ENCODE results near the gene PITPNB. TPM values are rescaled to one million over a fixed set of nuclear protein-coding genes. Genes with fewer than 3 reads are reported as not detected.

PITPNB gene
- total RNA-seq, 4 donors from 2014 or later: 28.0 to 48.2 (median 40.3) TPM

- H3K4me3 ChIP-seq: no peak overlapping the region
- no peaks in the 10 kb centered on the region for H3K4me1 ChIP-seq
- no peaks in the 10 kb centered on the region for H3K36me3 ChIP-seq
- no peak overlapping the region for H3K27ac ChIP-seq
- no peak for TF ChIP-seq CTCF (IDR thresholded peaks at IDR 0.05)
- TF ChIP-seq POLR2A (IDR thresholded peaks at IDR 0.05): no peak
- no peak for TF ChIP-seq EP300 (IDR thresholded peaks at IDR 0.05; ENCODE audit: low read depth)
- TF ChIP-seq POLR2AphosphoS5 (IDR thresholded peaks at IDR 0.05): no peak
- no peaks in the 10 kb centered on the region for H3K27me3 ChIP-seq
- in situ Hi-C loops (cut with MboI; ENCODE audit: low pct_ligation_motif_present in 1 of 4, low pct_unique_long_range_greater_than_20kb in 1 of 4, low sequenced_read_pairs in 3 of 4) (no loop called here), intact Hi-C loops (cut with DNase I; ENCODE audit: low total_unique reads) (no loop called here)
- no peaks in the 10 kb centered on the region for H3K9me3 ChIP-seq
- DNase-seq: no peak
These were observed 22.1 kb upstream of the PITPNB start for GRCh38 chr22:27941143-27941542.

DNA sequence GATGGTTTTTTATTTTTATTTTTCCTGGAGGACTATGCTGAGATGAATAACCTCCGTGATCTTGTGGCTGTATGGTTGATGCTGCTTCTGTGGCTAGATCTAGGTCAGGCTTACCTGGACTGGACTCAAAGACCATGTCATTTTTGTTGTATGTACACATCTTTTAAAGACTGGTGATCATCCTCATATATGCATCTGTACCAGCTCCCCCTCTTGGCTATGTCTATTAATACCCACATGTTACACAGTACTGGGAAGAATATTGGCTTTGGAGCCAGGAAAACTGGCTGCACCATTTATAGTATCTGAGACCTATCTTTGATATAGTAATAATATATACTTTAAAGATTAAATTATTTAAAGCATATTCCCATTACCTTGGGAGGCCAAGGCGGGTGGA is 18.4 kb upstream of the PITPNB start:
- Histone ChIP-seq H3K9me3 (no peaks in the 10 kb centered on the region), H3K4me3 (no peak overlapping the region), H3K27ac (no peak overlapping the region), H3K36me3 (no peaks in the 10 kb centered on the region), H3K4me1 (no peaks in the 10 kb centered on the region), H3K27me3 (no peaks in the 10 kb centered on the region)
- no peak for DNase-seq
- 88% methylated on average over 1 to 2 of the region's 2 CpGs for WGBS, 2 donors (ENCODE audit: low coverage in 1 of 2)
- TF ChIP-seq EP300 (IDR thresholded peaks at IDR 0.05; ENCODE audit: low read depth): no peak
- no peak for TF ChIP-seq POLR2A (IDR thresholded peaks at IDR 0.05)
- TF ChIP-seq CTCF (IDR thresholded peaks at IDR 0.05): no peak
- no peak for TF ChIP-seq POLR2AphosphoS5 (IDR thresholded peaks at IDR 0.05)
- intact Hi-C loops (cut with DNase I; ENCODE audit: low total_unique reads) (no loop called here), in situ Hi-C loops (cut with MboI; ENCODE audit: low pct_ligation_motif_present in 1 of 4, low pct_unique_long_range_greater_than_20kb in 1 of 4, low sequenced_read_pairs in 3 of 4) (no loop called here)

DNA sequence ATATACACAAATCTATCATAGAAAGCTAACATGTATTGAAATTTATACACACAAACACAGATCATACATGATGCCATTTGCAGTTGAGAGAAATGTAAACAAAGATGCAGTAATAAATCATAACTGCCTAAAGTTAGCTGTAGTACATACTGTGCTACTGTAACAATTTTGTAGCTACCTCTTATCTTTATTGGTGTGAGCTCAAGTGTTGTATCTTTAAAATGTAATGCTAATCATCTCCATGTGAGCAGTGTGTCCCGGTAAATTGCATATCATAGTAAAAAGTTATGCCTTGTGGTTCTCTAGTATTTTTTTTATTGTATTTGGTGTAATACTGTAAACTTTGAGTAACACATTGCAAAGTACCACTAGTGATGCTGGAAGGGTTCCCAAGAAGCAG is 16.8 kb upstream of the PITPNB start:
- in situ Hi-C loops (cut with MboI; ENCODE audit: low pct_ligation_motif_present in 1 of 4, low pct_unique_long_range_greater_than_20kb in 1 of 4, low sequenced_read_pairs in 3 of 4) (no loop called here), intact Hi-C loops (cut with DNase I; ENCODE audit: low total_unique reads) (no loop called here)
- H3K27ac ChIP-seq: no peak overlapping the region

GRCh38 chr22:27934069-27934468 is 15.0 kb upstream of the PITPNB start:
- intact Hi-C loops (cut with DNase I; ENCODE audit: low total_unique reads) (no loop called here), in situ Hi-C loops (cut with MboI; ENCODE audit: low pct_ligation_motif_present in 1 of 4, low pct_unique_long_range_greater_than_20kb in 1 of 4, low sequenced_read_pairs in 3 of 4) (no loop called here)
- H3K27ac ChIP-seq: no peak overlapping the region
- TF ChIP-seq CTCF (IDR thresholded peaks at IDR 0.05): no peak
- TF ChIP-seq POLR2A (IDR thresholded peaks at IDR 0.05): no peak
- TF ChIP-seq POLR2AphosphoS5 (IDR thresholded peaks at IDR 0.05): no peak
- TF ChIP-seq EP300 (IDR thresholded peaks at IDR 0.05; ENCODE audit: low read depth): no peak
- H3K27me3 ChIP-seq: no peaks in the 10 kb centered on the region
- no peaks in the 10 kb centered on the region for H3K4me1 ChIP-seq
- no peaks in the 10 kb centered on the region for H3K9me3 ChIP-seq
- no peak overlapping the region for H3K4me3 ChIP-seq
- no peak for DNase-seq
- no peaks in the 10 kb centered on the region for H3K36me3 ChIP-seq
- WGBS, 2 donors (ENCODE audit: low coverage in 1 of 2): 85 to 92% methylated on average over 2 to 5 of the region's 5 CpGs

More for the DNA sequence above, 16.8 kb upstream of the PITPNB start:
- no peaks in the 10 kb centered on the region for H3K27me3 ChIP-seq
- TF ChIP-seq POLR2A (IDR thresholded peaks at IDR 0.05) (no peak), CTCF (IDR thresholded peaks at IDR 0.05) (no peak), EP300 (IDR thresholded peaks at IDR 0.05; ENCODE audit: low read depth) (no peak), POLR2AphosphoS5 (IDR thresholded peaks at IDR 0.05) (no peak)
- no peaks in the 10 kb centered on the region for H3K36me3 ChIP-seq
- no peaks in the 10 kb centered on the region for H3K9me3 ChIP-seq
- DNase-seq: no peak
- H3K4me3 ChIP-seq: no peak overlapping the region
- H3K4me1 ChIP-seq: no peaks in the 10 kb centered on the region
- 20 to 43% methylated on average over 1 of the region's 1 CpG for whole genome bisulfite sequencing, 2 donors (ENCODE audit: low coverage in 1 of 2)
